NOMO-1 treated with dmso at 0.1 percent for 144 hours (cell line): ENCODE results near the gene IRX3.

ENCODE experiments used
- DNase-seq: peaks from one replicate; lab custom pipeline; 2025; ENCODE audit not compliant: unreplicated experiment; lab: John Stamatoyannopoulos, UW

The IRX3 gene

GRCh38 chr16:54291656-54292487 is 5.3 kb upstream of the IRX3 start:
- no peak for DNase-seq

- no peak for DNase-seq
Observed at GRCh38 chr16:54290833-54291655, 4.5 kb upstream of the IRX3 start.

- DNase-seq, result no peak
Observed at GRCh38 chr16:54289945-54290832, 3.6 kb upstream of the IRX3 start.

- DNase-seq, result no peak
Observed at GRCh38 chr16:54289242-54289944, 2.8 kb upstream of the IRX3 start.

- no peak for DNase-seq
Observed at GRCh38 chr16:54288835-54289241, 2.3 kb upstream of the IRX3 start.

GRCh38 chr16:54288030-54288834 is 1.6 kb upstream of the IRX3 start:
- DNase-seq, result no peak

GRCh38 chr16:54287131-54288029 is 793 bp upstream of the IRX3 start:
- DNase-seq, result no peak

- DNase-seq, result no peak
Observed at GRCh38 chr16:54286090-54286365, 559 bp downstream of the IRX3 start.

GRCh38 chr16:54285414-54286089 is 1.0 kb downstream of the IRX3 start:
- DNase-seq, result peak; percentile 44

- peak; percentile 39 for DNase-seq
Observed at GRCh38 chr16:54284931-54285413, 1.6 kb downstream of the IRX3 start.

- peak; percentile 25 for DNase-seq
Observed at GRCh38 chr16:54284319-54284930, 2.2 kb downstream of the IRX3 start.

- DNase-seq, result peak; percentile 23
Observed at GRCh38 chr16:54283725-54284318, 2.8 kb downstream of the IRX3 start.

- DNase-seq, result peak; percentile 8
Observed at GRCh38 chr16:54282928-54283724, 3.5 kb downstream of the IRX3 start.

- peak; percentile 26 for DNase-seq
Observed at GRCh38 chr16:54282202-54282927, 4.2 kb downstream of the IRX3 start.

GRCh38 chr16:54281535-54282201 is 4.9 kb downstream of the IRX3 start:
- no peak for DNase-seq
